ENCODE measurements around the gene TASP1.

GRCh38 chr20:13461849-13462458, 176.8 kb downstream of the TASP1 start:
- no peak for TF ChIP-seq CTCF (IDR thresholded peaks at IDR 0.05)
- no peak for TF ChIP-seq POLR2A (IDR thresholded peaks at IDR 0.05)
